NCI-H2107 (cell line): ENCODE results near the gene TMC7.

Experiments used
- DNase-seq: peaks from one replicate; lab custom pipeline; 2025; lab: John Stamatoyannopoulos, UW

Gene TMC7

DNA sequence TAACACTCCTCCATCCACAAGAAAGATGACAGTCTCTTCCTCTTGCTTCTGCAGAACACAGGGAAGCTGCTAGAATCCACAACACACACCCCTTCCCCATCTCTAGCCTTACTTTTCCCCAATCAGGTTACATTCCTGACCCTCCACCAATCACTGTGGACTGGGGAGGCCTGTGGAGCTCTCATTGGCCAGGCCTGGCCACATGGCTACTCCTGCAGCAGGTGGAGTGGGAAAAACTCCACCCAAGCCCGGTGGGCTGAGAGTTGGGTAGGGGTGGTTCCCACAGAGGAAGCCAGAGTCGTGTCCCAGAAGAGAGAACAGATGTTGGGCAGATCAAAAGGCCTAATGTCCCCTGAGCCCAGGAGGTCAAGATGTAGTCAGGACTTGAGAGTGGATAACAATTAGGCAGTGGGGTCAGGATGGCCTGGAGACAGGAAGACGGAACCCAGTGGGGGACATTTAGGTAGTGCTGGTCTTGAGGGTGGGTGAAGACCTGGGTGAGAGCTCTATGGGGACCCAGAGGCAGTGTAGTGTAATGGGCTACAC, 105.7 kb downstream of the TMC7 start:
- DNase-seq: no peak

DNA sequence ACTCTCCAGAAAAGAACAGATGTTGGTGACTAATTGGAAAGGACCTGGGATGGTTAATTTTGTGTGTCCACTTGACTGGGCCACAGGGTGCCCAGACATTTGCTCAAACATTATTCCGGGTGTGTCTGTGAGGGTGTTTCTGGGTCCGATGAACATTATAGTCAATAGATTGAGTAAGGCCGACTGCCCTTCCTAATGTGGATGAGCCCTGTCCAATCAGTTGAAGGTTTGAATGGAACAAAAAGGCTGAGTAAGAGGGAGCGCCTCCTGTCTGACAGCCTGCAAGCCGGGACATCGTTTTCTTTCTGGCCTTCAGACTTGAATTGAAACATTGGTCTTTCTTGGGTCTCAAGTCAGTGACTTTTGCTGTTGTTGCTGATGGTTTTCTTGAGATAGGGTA, 107.2 kb downstream of the TMC7 start:
- DNase-seq: no peak

GRCh38 chr16:19092653-19093410, 109.1 kb downstream of the TMC7 start:
- DNase-seq: no peak

- no peak for DNase-seq
Observed at GRCh38 chr16:19093631-19094541, 110.2 kb downstream of the TMC7 start.

GRCh38 chr16:19094542-19095365, 111.0 kb downstream of the TMC7 start:
- DNase-seq: no peak

DNA sequence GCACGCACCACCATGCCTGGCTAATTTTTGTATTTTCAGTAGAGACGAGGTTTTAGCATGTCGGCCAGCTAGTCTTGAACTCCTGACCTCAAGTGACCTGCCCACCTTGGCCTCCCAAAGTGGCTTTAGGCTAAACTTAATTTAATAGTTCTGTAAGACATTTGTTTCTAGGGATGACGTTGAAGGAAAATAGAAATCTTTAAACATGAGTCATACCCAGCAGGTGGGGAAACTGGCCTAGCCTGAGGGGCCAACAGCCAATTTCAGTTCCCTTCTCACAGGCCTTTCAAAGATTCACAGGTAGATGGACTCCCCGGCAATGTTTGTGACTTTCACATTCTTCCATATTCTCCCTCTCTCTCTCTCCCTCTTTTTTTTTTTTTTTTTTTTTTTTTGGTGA, 111.9 kb downstream of the TMC7 start:
- DNase-seq: no peak

DNA sequence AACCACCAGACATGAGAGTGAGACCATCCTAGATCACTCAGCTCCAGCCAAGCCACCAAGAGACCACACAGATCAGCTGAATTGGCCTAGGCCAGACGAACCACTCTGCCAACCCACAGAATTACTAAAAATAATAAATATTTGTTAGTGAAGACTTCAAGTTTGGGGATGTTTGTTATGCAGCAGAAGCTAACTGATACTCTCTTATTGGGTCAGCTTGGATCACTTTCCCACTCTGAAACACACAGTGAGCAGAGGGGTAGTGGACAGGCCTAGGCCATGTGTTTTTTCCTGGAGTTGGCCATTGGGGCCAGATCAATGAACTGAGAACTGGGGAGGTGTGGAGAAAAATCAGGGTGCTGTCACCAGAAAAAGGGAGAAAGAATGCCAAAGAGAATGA, 114.4 kb downstream of the TMC7 start:
- no peak for DNase-seq

DNA sequence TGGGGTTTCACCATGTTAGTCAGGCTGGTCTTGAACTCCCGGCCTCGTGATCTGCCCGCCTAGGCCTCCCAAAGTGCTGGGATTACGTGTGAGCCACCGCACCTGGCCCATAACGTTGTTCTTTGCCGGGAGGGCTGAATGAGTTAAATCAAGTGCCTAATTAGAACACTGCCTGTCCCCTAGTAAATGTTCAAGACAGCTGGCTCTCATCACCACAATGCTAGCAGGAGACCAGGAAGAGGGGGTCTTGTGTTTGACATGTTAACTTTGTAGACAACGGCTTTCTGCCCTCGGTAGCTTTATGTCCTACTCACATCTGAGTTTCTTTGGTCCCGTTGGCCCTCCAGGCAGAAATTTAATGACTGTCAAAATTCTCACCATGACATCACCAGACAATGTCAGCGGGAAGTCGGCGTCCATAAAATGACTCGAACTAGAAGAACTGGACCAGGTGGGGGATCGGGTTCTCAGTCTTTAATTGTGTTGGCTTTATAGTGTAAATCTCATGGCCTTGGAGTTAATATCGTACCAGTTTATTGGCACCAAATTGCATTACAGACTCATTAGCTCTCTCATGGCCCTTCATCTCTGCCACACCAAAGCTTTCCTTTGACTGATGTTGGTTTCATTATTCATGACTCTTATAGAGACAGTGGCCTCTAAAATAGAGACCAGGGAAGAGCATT, 118.6 kb downstream of the TMC7 start:
- no peak for DNase-seq

DNA sequence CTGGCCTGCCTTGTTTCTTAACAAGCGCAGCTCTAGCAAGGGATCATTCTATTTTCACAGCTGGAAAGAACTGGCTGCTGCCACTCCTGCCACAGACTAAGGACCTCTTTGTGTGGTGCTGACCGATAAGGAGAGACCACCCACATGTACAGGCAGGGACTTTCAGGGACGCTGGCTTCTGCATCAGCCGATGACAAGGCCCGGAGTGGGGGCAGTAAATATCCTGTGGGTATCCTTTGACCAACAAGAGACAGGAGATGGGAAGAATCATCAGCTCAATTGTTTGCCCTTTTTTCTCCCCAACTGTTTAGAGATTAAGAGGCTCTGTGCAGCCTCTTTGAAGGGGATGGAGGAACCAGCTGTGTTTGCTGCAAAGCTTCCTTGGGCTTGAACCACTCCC, 120.9 kb downstream of the TMC7 start:
- no peak for DNase-seq

GRCh38 chr16:19105131-19105530, 121.4 kb downstream of the TMC7 start:
- DNase-seq: no peak

DNA sequence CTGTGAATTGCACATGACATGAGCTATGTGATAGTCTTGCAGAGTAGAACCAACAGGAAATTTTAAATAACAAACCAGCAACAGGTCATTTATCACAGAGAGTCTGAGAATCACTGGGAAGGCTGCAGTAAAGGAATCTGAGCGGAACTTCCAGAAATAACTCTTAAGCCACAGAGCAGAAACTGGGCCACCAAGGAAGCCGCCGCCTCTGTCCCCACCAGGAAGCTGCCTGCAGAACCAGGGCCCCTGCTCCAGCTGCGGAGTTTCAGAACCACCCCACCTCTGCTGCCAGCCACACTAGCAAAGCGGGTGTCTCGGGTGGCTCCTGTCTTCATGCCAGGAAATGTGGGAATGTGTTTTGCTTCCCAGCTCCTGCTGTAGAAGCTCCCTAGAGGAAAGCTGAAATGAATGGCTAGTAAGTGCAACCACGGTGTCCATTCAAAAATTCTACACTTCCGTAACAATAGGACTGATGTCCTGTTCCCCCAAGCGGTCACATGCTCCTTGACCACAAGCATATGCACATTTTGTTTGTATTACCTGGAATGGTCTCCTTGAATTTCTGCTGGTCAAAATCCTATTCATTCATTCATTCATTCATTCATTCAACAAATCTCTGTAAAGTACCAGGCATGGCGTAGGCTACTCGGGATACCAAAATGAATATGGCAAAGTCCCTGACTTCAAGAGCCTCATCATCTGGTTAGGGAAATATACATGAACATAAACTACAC, 122.3 kb downstream of the TMC7 start:
- no peak for DNase-seq

GRCh38 chr16:19106625-19107020, 122.9 kb downstream of the TMC7 start:
- DNase-seq: no peak

DNA sequence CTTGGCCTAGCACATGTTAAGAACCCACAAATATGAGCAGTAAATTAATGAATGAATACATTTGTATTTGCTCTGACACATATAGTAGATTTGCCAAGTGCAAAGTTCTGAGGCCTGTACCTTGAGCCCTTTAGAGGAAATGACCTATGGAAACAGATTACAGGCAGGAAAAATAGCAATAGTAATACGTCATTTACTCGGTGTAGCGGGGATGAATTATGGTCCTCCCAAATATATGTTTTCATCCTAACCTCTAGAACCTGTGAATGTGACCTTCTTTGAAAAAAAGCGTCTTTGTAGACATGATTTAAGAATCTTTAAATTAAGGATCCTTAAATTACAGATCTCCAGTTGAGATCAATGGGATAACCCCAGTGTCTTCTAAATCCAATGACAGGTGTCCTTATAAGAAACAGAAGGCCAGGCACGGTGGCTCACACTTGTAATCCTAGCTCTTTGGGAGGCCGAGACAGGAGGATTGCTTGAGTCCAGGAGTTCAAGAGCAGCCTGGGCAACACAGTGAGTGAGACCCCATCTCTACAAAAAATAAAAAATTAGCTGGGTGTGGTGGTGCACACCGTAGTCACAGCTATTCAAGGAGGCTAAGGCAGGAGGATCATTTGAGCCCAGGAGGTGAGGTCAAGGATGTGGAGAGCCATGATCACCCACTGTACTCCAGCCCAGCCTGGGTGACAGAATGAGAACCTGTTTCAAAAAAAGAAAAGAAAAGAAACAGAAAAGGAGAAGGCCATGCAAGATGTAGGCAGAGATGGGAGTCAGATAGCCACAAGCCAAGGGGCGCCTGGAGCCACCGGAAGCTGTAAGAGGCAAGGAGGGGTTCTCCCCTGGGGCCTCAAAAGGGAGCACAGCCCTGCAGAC, 124.9 kb downstream of the TMC7 start:
- DNase-seq: no peak

GRCh38 chr16:19109288-19109664, 125.5 kb downstream of the TMC7 start:
- DNase-seq: no peak

GRCh38 chr16:19110537-19111360, 127.0 kb downstream of the TMC7 start:
- no peak for DNase-seq

GRCh38 chr16:19112099-19112407, 128.3 kb downstream of the TMC7 start:
- DNase-seq: no peak
